GM12891 (cell line): ENCODE results near the gene RPS6KA2.

ENCODE experiments used
- POLR2AphosphoS5 ChIP-seq: IDR thresholded peaks from 2 replicates; pipeline ENCODE4 v1.6.1; 2011; ENCODE audit warnings: low read depth, low read length, control low read depth
- TAF1 ChIP-seq: IDR thresholded peaks from 2 replicates; pipeline ENCODE4 v1.6.1; 2011; ENCODE audit warnings: low read depth, low read length, control low read depth

DNA sequence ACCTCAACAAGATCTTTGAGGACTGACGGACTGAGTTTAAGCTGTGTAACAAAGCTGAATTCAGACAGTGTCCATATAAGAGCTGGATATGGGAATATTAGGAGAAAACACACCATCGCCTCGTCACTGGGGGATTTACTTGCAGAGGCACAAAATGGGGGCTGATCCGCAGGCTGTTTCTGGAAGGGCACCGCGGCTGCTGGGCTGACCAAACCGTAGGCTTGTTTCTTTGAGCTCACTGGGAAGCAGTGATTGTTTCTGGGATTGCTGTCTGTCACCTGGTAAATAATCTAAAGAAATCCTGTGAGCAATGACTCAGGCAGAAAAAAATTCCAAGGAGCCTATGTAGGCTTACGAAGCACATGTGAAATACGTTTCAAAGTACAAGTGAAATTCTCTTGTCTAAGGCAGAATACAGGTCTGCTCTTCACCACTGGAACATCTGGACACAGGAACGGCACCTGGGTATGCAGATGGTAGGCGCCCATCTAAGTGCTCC is 180.4 kb downstream of the RPS6KA2 start:
- TF ChIP-seq POLR2AphosphoS5 (no peak), TAF1 (no peak)
